SK-N-SH (cell line): Measurements from ENCODE around the gene ASAP3.

Source experiments
- CHD2 ChIP-seq: fragments of 150-350 bp; IDR thresholded peaks from 2 replicates; pipeline ENCODE4 v1.6.1; 2018; ENCODE audit warnings: low read length; ENCODE audit not compliant: partially characterized antibody
- CTCF ChIP-seq: fragments of 200-600 bp; sonication (generic); IDR thresholded peaks from 2 replicates; pipeline ENCODE4 v1.6.1; 2017; ENCODE audit warnings: antibody characterized with exemption, mild to moderate bottlenecking, moderate library complexity
- ELF1 ChIP-seq: IDR thresholded peaks from 2 replicates; pipeline ENCODE4 v1.4.0; 2012
- EZH2phosphoT487 ChIP-seq: fragments of 200-600 bp; sonication (generic); IDR thresholded peaks from 2 replicates; pipeline ENCODE4 v1.6.1; 2017; ENCODE audit warnings: low read depth, mixed run types, mild to moderate bottlenecking, antibody characterized with exemption, moderate library complexity, borderline replicate concordance
- MAX ChIP-seq: IDR thresholded peaks from 2 replicates; pipeline ENCODE4 v1.4.0; 2012; ENCODE audit warnings: low read depth
- NFIC ChIP-seq: IDR thresholded peaks from 2 replicates; pipeline ENCODE4 v1.4.0; 2012; ENCODE audit warnings: borderline replicate concordance
- POLR2AphosphoS5 ChIP-seq: IDR thresholded peaks from 2 replicates; pipeline ENCODE4 v1.6.1; 2012; ENCODE audit warnings: low read depth, low read length
- RCOR1 ChIP-seq: fragments of 150-350 bp; IDR thresholded peaks from 2 replicates; pipeline ENCODE4 v1.6.1; 2017; ENCODE audit warnings: antibody characterized with exemption, low read length
- REST ChIP-seq: IDR thresholded peaks from 2 replicates; pipeline ENCODE4 v1.6.1; 2012; ENCODE audit warnings: mild to moderate bottlenecking, low read depth, low read length, moderate library complexity
- TEAD4 ChIP-seq: IDR thresholded peaks from 2 replicates; pipeline ENCODE4 v1.4.0; 2012; ENCODE audit warnings: mild to moderate bottlenecking, borderline replicate concordance; ENCODE audit not compliant: insufficient read depth

GRCh38 chr1:23448846-23449245 lies 35.1 kb downstream of the ASAP3 start:
- TF ChIP-seq REST: no peak
- no peak for TF ChIP-seq CTCF
- no peak for TF ChIP-seq ELF1
- no peak for TF ChIP-seq POLR2AphosphoS5
- no peak for TF ChIP-seq RCOR1
- no peak for TF ChIP-seq MAX
- TF ChIP-seq CHD2: no peak
- no peak for TF ChIP-seq TEAD4
- TF ChIP-seq EZH2phosphoT487: no peak
- no peak for TF ChIP-seq NFIC
